ENCODE data around the gene LINC00632.

Gene LINC00632

GRCh38 chrX:140764401-140764919 lies 54.9 kb downstream of the LINC00632 start:
- no peak for FAIRE-seq
- no peak for DNase-seq (ENCODE audit: insufficient read length, low spot score)

GRCh38 chrX:140765043-140765784 lies 55.7 kb downstream of the LINC00632 start:
- no peak for FAIRE-seq

DNA sequence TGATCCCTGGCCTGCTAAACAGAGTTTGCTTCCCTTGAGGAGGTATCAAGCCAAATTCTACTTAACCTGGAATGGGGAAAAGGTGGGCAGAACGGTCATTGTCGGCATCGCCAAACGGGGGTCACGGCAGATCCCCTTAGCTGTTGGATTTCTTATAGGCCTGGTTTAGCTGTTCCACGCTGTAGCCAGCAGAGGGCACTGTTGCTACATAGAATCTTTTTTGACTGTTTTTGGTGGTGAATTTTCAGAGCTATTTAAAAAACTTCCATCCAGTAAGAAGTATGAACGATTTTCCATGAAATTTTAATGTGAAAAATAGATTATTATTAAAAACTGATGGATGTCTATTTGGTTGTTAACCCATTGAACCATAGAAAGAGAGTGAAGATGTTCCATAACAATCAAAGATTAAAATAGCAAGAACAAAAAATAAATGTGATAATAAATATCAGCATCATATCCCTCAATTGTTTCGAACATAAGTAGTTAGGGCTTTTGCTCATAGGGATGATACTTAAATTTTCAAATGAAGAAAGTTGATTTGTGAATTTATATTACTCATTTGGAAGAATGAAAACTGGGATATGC lies 56.6 kb downstream of the LINC00632 start:
- FAIRE-seq (no peak), DNase-seq (ENCODE audit: insufficient read length, low spot score) (no peak)

More at GRCh38 chrX:140765043-140765784, 55.7 kb downstream of the LINC00632 start:
- no peak for DNase-seq (ENCODE audit: insufficient read length, low spot score)

DNA sequence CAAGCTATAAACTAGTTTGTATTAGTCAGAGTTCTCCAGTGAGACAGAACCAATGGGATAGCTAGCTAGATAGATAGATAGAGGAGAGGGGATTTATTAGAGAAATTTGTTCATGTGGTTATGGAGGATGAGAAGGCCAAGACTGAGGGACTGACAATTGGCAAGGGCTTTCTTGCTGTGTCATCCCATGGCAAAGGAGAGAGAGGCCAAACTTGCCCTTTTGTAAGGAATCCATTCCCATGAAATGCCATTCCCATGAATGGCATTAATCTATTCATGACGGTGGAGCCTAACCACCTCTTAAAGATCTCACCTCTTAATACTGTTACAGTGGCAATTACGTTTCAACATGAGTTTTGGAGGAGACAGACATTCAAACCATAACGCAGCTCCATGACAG lies 58.1 kb downstream of the LINC00632 start:
- DNase-seq (ENCODE audit: insufficient read length, low spot score) (no peak), FAIRE-seq (no peak)

GRCh38 chrX:140775211-140775610 lies 65.7 kb downstream of the LINC00632 start:
- no peak for DNase-seq (ENCODE audit: insufficient read length, low spot score)

GRCh38 chrX:140776320-140776719 lies 66.8 kb downstream of the LINC00632 start:
- no peak for FAIRE-seq
- DNase-seq (ENCODE audit: insufficient read length, low spot score): no peak

More at GRCh38 chrX:140775211-140775610, 65.7 kb downstream of the LINC00632 start:
- no peak for FAIRE-seq

GRCh38 chrX:140794642-140795041 lies 85.1 kb downstream of the LINC00632 start:
- no peak for FAIRE-seq
- no peak for DNase-seq (ENCODE audit: insufficient read length, low spot score)

DNA sequence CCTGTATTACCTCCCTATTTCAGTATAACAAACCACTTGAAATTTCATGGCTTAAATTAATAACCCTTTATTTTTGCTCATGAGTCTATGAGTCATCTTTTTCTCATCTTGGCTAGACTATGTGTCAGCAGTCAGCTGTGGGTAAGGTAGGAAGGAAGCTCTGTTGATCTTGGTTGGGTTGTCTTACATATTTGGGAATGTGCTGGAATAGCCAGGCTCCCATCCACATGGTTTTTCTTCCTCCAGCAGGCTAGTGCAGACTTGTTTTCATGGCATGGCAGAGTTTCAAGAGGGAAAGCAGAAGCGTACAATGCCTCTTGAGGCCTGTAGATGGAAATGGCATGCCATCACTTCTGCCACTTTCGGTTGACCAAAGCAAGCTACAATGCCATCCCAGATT lies 89.7 kb downstream of the LINC00632 start:
- DNase-seq (ENCODE audit: insufficient read length, low spot score) (no peak), FAIRE-seq (no peak)

GRCh38 chrX:140804292-140804691 lies 94.7 kb downstream of the LINC00632 start:
- DNase-seq (ENCODE audit: insufficient read length, low spot score): no peak
- FAIRE-seq: no peak

DNA sequence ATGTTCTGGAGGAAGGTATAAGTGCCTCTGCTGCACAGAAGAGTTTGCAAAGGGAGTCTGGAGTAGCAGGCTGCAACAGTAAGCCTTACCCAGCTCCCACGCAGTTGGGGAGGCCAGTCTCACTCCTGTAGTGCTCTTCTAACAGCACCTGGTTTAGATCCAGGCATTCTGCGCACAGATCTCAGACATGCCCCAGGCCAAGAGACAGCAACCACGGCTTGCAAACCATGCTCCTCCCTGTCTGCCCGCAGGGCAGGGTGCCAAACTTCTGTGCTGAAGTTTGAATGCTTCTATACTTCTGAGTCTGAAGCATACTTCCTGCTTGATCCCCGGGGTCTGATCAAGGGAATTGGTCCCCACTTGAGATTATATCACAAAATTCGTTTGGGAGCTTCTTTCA lies 106.3 kb downstream of the LINC00632 start:
- DNase-seq (ENCODE audit: insufficient read length, low spot score) (peak; percentile 0), FAIRE-seq (no peak)

DNA sequence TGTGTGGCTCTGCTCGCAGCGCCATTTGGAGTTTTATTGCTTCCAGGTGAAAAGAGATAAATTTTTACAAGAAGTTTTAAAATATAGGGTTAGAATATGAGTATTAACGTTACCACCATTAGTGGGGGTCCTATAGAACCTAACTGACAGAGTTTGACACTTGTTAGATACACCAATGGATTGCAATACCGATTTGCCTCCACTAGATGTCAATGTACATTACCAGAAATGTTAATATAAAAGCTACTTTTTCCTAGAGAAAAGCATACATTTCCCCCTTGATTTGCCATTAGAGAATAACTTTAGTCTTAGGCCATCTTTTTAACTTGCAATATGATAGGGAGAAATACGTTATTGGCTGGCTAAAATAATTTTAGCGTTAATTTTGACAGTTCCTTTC lies 108.4 kb downstream of the LINC00632 start:
- no peak for FAIRE-seq
- DNase-seq (ENCODE audit: insufficient read length, low spot score): no peak

DNA sequence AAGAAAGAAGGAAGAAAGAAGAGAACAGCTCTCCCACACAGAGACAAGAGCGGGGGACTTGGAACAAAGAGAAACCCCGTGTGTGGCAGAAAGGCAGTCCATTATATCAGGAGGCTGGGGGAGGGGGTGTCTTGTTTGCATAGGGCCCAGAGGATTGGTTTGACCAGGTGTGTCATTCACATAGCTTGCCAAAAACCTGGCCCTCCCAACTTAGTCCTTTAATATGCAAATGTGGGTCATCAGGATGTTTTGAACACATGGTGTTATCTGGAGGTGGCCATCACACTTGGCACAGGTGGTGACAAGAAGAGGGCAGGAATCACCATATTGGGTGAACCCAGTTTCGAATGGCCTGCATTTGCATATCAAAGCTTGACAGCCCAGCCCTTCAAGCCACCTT lies 111.7 kb downstream of the LINC00632 start:
- DNase-seq (ENCODE audit: insufficient read length, low spot score) (no peak), FAIRE-seq (no peak)

- DNase-seq (ENCODE audit: insufficient read length, low spot score) (no peak), FAIRE-seq (no peak)
Measured at GRCh38 chrX:140822184-140822583, 112.6 kb downstream of the LINC00632 start.

- DNase-seq (ENCODE audit: insufficient read length, low spot score): no peak
- no peak for FAIRE-seq
Measured at GRCh38 chrX:140822861-140823260, 113.3 kb downstream of the LINC00632 start.

DNA sequence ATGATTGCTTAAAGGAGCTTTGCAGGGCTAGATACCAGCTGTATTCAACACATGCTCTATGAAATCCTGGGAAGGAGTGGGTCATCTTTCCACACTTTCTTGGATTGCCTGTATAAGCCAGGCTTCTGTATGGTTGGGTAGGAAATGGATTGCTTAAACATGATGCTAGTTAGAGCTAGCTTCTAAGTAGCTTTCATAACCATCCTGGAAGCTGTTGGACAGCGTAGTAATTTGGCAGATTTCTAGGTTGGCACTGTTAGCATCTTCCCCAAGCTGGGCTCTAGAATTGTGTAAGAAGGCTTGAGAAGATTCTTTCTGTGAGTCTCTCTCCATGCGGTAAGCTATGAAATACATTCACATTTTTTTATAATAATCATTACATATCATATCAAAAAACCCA lies 127.3 kb downstream of the LINC00632 start:
- no peak for DNase-seq (ENCODE audit: insufficient read length, low spot score)
- FAIRE-seq: no peak
